HL-60/S4 treated with phorbol 12-myristate 13-acetate at 8.2 ng/mL for 4 days and 3 days (cell line): ENCODE data around the gene CACNA1A.
"Not testable (repeated sequence)": the region's sequence is repeated elsewhere in the genome, so short reads cannot be mapped to it uniquely, and the experiment has no call there.

Source experiments
- in situ Hi-C: fragments of 300-500 bp; cut with MboI; formaldehyde crosslinking; loops from 2 replicates; pipeline ENCODE4 v1.15.0; 2022; ENCODE audit warnings: low sequenced_read_pairs

CACNA1A gene

DNA sequence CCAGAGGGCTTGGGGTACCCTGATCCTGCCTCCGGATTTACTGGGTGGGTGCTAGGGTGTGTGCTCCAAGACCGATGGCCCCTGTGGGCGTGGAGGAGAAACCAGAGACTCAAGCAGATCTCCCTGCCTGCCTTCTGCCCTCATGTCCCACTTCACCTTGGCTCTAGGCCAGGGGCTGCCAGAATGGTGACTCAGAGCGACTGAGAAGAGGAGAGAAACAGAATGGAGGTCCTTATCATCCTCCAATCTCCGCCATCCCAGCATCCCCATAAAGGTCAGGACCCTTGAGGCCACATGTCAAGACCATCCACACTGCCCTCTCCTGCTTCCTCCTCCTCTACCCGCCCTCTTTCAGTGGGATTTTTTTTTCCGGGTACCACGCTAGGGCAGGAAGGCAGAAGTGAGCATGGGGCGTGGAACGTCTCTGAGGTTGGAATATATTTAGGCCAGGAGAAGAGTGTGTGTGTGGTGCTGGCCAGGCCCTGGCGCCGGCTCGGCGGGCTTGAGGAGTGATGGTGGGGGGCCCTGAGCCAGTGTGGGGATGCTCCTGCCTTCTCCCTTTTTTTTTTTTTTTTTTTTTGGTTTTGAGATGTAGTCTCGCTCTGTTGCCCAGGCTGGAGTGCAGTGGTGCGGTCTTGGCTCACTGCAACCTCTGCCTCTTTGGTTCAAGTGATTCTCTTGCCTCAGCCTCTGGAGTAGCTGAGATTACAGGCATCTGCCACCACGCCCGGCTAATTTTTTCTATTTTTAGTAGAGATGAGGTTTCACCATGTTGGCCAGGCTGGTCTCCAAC lies 333.7 kb downstream of the CACNA1A start:
- in situ Hi-C loops: no loop called here

DNA sequence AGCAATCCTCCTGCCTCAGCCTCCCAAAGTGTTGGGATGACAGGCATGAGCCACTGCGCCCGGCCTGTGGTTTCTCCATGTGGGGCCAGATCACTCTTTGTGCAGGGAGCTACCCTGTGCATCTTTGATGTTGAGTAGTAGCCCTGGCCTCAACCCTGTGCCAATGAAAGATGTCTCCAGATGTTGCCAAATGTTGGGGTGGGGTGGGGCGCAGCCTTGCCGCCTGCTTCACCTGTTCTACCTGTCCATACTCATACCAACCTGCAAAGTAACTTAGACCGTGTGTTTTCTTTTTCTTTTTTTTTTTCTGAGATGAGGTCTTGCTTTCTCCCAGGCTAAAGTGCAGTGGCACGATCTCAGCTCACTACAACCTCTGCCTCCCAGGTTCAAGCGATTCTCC lies 335.1 kb downstream of the CACNA1A start:
- in situ Hi-C loops: no loop called here

DNA sequence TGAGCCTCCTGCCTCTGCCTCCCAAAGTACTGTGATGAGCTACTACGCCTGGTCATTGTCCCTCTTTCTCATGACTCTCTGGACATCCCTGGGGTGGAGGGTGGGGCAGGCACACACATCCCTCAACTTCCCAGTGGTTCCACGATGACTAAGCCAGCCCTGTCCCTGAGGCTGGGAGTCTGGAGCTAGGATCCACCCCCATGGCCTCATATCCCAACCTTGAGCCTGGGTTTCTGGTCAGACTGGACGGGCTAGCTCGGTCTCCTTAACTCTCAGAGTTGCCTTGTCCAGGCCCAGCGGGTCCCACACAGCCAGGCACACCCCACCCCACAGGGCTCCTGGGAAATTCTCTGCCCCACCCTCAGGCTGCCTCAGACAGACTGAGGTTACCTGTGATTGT lies 336.5 kb downstream of the CACNA1A start:
- in situ Hi-C loops: no loop called here

DNA sequence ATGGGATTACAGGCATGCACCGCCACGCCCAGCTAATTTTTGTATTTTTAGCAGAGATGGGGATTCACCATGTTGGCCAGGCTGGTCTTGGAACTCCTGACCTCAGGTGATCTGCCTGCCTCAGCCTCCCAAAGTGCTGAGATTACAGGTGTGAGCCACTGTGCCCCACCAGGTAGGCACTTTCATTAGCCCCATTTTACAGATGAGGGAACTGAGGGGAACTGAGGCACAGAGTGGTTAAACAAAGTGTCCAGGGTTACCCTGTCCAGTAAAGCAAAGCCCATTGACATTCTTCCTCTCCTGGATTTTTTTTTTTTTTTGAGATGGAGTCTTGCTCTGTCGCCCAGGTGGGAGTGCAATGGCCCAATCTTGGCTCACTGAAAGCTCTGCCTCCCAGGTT lies 340.1 kb downstream of the CACNA1A start:
- in situ Hi-C loops: not testable (repeated sequence)

DNA sequence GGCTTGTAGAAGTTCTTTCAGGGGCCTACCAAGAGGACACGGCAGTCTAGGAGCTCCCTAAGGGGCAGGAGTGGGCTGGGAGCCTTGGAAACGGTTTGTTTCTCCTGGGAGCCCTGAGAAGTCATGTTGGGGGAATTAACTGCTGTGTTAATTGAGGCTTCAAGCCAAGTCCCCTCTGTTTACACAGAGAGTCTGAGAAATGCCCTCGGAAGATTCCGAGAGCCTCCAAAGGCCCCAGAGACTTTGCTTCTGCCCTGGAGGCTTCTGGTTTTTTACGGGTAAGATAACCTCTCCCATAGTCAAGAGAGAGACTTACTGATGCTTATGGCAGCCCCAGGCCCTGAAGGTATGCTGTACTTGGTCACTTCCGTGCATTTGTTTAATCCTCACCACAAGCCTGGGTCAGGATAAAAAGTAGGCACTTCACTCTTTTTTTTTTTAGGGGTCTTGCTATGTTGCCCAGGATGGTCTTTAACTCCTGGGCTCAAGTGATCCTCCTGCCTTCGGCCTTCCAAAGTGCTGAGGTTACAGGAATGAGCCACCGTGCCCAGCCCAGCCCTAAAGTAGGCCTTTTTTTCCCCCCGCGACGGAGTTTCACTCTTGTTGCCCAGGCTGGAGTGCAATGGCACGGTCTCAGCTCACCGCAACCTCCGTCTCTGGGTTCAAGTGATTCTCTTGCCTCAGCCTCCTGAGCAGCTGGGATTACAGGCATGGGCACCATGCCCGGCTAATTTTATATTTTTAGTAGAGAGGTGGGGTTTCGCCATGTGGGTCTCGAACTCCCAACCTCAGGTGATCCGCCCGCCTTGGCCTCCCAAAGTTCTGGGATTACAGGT lies 340.9 kb downstream of the CACNA1A start:
- in situ Hi-C loops: no loop called here

DNA sequence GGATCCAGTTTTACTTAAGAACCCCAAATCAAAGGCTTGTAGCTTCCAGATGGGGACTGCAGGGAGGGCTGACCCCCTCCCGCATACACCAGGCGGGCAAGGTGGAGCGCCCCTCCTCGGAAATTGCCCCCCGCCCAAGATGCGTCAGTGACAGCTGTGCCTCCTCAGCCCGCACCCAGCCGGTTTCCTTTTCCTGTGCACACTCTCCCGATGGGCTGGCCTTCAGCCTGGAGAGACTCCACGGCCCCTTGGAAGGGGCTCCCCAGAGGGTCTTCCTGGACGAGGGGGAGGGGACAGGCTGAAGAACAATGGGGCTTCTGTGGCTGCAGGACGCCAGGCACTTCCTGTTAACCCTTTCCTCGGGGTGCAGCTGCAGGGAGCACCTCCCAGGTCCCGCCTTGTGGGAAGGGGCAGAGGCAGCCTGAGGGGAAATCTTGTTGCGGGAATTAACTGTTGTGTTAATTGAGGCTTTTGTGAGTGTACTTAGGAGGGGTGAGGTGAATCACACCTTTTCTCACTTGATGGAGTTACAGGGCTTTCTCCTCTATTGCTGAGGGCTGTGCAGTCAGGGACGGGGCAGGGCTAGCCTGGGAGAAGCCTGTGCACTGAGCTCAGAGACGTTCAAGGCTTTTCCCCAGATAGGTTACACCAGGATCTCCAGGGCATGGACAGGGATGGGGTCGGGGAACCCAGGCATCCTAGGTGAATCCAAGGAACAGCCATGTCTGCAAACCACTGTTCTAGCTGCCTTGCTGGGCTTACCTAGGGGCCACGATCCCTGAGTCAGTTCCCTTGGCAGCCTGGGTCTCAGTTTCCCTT lies 341.7 kb downstream of the CACNA1A start:
- in situ Hi-C loops: no loop called here

GRCh38 chr19:13163609-13164342 lies 342.5 kb downstream of the CACNA1A start:
- in situ Hi-C loops: no loop called here

DNA sequence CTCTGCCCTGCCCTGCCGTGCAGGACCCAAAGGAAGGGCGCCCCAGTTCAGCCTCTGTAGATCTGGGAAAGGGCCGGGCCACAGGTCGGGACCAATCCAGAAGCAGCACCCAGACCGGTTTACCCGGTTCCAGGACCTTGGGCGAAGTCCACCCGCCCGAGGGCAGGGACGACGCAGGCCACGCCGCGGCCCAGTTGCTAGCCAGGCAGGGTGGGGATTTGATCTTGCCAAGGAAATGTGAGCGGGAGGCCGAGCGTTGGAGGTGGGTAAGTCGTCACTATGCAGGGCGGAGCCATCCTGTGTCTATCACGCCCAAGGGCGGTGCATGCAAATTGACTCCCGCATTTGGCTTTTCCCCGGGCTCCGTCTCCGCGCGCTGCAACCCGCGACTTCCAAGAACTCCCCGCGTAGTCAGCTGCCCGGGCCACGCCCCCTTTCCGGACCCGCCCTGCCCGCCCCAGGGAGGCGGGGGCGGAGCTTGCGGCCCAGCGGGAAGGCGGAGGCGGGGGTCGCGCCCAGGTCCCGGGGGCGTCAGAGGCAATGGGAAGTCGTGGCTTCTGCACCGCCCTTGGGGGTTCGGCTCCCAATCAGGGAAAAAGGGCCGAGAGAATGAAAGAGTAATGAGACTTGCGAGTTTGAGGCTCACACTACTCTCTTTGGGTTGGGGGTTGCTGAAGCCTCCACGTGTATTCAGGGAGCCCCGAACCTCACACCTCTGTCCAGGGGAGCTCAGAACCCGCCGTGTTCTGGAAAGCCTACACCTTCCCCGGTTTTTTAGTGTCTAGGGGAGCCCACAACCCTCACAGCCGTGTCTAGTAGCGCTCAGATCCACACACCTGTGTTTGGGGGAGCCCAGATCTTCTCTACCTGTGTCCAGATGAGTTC lies 343.3 kb downstream of the CACNA1A start:
- in situ Hi-C loops: no loop called here

GRCh38 chr19:13160557-13160956 lies 345.7 kb downstream of the CACNA1A start:
- in situ Hi-C loops: no loop called here

GRCh38 chr19:13159713-13160112 lies 346.6 kb downstream of the CACNA1A start:
- in situ Hi-C loops: no loop called here
